ENCODE results near the gene FILIP1L. TPM values are rescaled to one million over a fixed set of nuclear protein-coding genes. Genes with fewer than 3 reads are reported as not detected.

The FILIP1L gene
- polyA plus RNA-seq, 1 experiment: 31.2 TPM

DNA sequence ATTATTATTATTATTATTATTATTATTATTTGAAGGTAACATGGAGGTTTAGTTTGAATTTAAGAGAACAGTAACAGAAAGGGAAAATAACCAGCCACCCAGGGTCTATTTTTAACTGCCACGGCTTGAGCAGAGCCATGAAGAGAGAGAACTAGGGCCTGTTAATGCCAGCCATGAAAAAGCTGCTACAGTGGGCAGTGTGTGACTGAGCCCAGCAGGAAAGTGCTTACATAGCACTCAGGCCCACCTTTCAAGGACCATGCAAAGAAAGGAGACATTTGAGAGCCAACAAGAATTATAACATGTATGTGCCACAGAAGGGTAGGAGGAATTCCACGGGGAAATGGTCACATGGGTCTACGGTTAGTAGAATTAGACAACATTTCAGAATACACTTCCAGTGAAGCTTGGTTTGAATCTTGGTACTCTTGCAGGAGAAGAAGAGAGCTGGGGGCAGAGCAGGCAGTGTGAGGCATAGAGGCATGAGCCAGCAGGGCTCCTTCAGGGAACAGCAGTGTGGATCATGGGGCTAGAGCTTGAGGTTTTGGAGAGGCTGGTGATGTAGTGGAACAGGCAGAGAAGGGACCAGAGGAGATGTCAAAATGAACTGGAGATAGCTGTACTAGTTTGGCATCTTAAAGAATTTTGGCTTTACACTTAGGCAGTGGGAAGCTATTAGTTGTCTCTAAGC is 155.9 kb downstream of the FILIP1L start:
- POLR2A ChIA-PET: no interaction called here
- TF ChIP-seq CTCF (IDR thresholded peaks at IDR 0.05; ENCODE audit: insufficient read depth, low read depth, low read length): no peak
- H3K36me3 ChIP-seq (ENCODE audit: control insufficient read depth, insufficient read depth, low read length): no peaks in the 10 kb centered on the region

GRCh38 chr3:99957151-99957796 is 157.0 kb downstream of the FILIP1L start:
- H3K27me3 ChIP-seq (ENCODE audit: control insufficient read depth, insufficient read depth, low read length): no peaks in the 10 kb centered on the region
- H3K36me3 ChIP-seq (ENCODE audit: control insufficient read depth, insufficient read depth, low read length): no peaks in the 10 kb centered on the region
- no peak overlapping the region for H3K4me3 ChIP-seq (ENCODE audit: low read depth, low read length)
- TF ChIP-seq CTCF (IDR thresholded peaks at IDR 0.05; ENCODE audit: insufficient read depth, low read depth, low read length): no peak
- ChIA-PET POLR2A (no interaction called here), CTCF (interaction anchor here (0.6 to 0.9 kb wide), 3 partner anchors 10 to 305 kb away, joined by 3 read pairs; no protein-coding TSS in a partner anchor)
- DNase-seq (ENCODE audit: low read depth): no peak

More for the DNA sequence above, 155.9 kb downstream of the FILIP1L start:
- Histone ChIP-seq H3K4me3 (ENCODE audit: low read depth, low read length) (no peak overlapping the region), H3K27me3 (ENCODE audit: control insufficient read depth, insufficient read depth, low read length) (no peaks in the 10 kb centered on the region)
- no peak for DNase-seq (ENCODE audit: low read depth)
- CTCF ChIA-PET: no interaction called here

- Histone ChIP-seq H3K27me3 (ENCODE audit: control insufficient read depth, insufficient read depth, low read length) (no peaks in the 10 kb centered on the region), H3K4me3 (ENCODE audit: low read depth, low read length) (no peak overlapping the region), H3K36me3 (ENCODE audit: control insufficient read depth, insufficient read depth, low read length) (no peaks in the 10 kb centered on the region)
- no peak for TF ChIP-seq CTCF (IDR thresholded peaks at IDR 0.05; ENCODE audit: insufficient read depth, low read depth, low read length)
- DNase-seq (ENCODE audit: low read depth): no peak
- ChIA-PET POLR2A (no interaction called here), CTCF (interaction anchor here (0.8 to 0.9 kb wide), 2 partner anchors 12 to 28 kb away, joined by 3 read pairs; no protein-coding TSS in a partner anchor)
Measured at GRCh38 chr3:99955773-99956562, 158.3 kb downstream of the FILIP1L start.

- ChIA-PET POLR2A (no interaction called here), CTCF (no interaction called here)
Measured at GRCh38 chr3:99954914-99955644, 159.2 kb downstream of the FILIP1L start.

More at GRCh38 chr3:99954914-99955644, 159.2 kb downstream of the FILIP1L start:
- Histone ChIP-seq H3K4me3 (ENCODE audit: low read depth, low read length) (no peak overlapping the region), H3K27me3 (ENCODE audit: control insufficient read depth, insufficient read depth, low read length) (no peaks in the 10 kb centered on the region), H3K36me3 (ENCODE audit: control insufficient read depth, insufficient read depth, low read length) (no peaks in the 10 kb centered on the region)
- no peak for DNase-seq (ENCODE audit: low read depth)
- no peak for TF ChIP-seq CTCF (IDR thresholded peaks at IDR 0.05; ENCODE audit: insufficient read depth, low read depth, low read length)
